ENCODE data around the gene RAD21L1.
A peak's percentile ranks its signal among the peaks of the same experiment; 100 is the strongest.

RAD21L1 gene

DNA sequence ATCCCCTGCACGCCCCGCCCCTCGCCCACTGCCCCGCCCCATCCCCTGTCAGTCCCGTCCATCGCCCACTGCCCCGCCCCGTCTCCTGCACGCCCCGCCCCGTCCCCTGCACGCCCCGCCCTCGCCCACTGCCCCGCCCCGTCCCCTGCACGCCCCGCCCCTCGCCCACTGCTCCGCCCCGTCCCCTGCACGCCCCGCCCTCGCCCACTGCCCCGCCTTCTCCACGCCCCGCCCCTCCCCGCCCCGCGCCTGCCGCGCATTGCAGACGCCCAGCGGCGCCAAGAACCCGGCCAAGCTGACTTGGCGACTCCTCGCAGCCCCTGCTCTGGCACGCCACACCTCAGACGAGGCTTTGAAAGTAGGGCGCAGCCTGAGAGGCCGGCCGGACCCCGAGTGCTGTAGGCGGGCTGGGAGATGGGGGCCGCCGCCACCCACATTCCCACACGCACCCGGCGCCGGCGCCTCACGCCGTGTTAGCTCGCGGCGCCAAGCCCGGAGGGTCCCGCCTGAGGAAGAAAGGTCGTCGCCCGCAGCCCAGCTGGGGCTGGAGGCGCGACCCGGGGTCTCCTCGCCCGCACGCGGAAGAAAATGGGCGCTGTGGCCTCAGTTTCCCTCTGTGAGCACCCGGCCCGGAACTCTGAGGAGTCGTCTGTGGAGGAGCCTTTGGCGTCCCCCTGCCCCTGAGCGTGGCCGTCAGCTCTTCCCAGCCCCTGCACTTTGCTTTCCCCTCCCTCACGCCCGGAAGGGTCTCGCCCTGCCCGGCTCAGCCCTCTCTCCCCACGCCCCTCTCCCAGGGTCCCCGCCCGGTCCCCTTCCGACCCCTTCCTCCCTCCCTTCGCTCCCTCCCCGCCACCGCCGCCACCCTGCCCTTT is at the start of gene RAD21L1:
Gene RAD21L1 (plus strand): TSS at position 262 of the 872 bp plus-strand sequence. CDS start 2,410 bp downstream, outside the sequence.
- DNase-seq (ENCODE audit: low spot score) = peak; percentile 74

DNA sequence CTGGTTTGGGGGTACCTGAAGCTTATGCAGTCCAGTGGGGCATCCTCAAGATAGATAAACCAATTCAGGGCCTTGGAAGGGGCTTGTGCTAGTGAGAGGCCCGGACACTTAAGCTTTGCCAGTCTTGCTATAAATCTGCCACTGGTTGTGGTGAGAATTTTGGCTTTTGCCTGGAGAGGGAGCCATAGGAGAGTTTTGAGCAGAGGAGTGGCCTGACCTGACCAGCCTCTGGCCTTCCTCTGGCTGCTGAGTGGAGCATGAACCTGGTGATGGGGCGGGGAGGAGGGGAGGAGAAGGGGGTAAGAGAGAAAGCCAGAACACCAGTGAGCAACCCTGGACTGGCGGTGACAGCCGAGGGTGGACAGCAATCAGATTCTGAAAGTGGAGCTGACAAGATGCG is 48.2 kb upstream of the RAD21L1 start:
- DNase-seq (ENCODE audit: low spot score) = no peak

DNA sequence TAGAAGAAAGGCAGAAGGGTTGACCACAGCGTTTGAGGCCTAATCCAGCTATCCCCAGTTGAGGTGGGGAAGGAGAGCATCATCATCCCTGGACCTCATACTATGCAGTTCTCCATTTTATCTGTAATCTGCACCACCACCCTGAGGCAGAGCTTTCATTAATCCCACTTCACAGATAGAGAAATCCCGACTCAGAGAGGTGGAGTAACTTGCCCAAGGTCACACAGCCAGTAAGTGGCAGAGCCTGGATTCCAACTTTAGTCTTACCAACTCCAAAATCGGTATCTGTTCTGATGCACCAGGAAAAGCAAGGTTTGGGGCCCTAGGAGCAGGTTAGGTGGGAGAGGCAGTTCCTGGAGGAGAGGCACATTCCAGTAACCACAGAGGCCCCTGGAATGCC is 47.7 kb upstream of the RAD21L1 start:
- DNase-seq (ENCODE audit: low spot score) = no peak

DNA sequence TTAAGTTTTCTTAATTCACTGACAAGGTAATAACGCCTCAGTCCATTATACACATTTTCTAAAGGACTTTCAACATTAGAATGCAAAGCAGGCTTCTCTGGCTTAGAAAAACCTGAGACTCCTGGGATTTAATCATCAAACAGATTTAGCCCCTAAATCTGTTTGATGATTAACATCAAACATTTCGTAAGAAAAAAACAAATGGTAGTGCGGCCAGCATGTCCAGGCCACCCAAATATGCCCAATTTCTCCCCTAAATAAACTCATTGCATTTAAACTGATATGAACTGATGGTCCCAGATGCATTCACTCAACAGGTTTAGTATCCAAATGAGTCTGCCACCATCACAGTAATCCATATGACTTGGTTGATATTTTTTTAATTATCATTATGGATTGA is 47.2 kb upstream of the RAD21L1 start:
- DNase-seq (ENCODE audit: low spot score) = no peak

DNA sequence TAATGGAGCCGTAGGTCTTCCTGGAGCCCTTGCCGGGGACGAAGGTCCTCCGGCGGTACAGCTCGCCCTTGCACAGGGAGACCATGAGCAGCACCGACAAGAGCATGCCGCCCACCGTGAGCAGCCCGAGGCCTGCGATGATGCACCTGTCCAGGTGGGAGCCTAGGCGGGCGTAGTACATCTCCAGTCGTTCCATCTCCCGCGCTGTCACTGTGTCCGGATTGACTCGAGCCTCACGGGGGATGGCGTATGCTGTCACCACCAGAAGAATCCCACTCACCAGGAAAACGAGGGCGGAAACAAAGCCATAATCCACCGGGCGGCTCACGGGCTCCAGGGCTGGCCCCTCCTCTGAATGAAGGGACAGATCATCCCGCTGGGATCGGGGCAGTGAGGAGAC is 44.9 kb upstream of the RAD21L1 start:
- DNase-seq (ENCODE audit: low spot score) = no peak

DNA sequence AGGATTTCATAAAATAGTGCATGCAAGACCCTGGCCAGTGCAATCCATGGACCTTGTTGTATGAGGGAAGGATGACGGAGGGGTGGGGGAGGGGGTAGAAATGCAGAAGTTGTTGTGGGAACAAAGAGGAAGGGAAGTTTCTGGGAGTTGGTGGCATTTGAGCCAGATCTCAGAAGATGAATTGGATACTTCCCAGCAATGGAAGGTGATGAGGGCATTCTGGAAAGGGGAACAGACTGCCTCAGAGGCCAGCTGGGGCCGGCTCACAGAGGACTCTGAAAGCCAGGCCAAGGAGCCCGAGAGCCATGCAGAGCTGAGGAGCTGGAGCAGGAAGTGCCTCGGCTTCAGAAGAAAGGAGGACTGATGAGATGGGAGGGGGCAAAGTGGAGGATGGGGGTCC is 43.7 kb upstream of the RAD21L1 start:
- no peak for DNase-seq (ENCODE audit: low spot score)

DNA sequence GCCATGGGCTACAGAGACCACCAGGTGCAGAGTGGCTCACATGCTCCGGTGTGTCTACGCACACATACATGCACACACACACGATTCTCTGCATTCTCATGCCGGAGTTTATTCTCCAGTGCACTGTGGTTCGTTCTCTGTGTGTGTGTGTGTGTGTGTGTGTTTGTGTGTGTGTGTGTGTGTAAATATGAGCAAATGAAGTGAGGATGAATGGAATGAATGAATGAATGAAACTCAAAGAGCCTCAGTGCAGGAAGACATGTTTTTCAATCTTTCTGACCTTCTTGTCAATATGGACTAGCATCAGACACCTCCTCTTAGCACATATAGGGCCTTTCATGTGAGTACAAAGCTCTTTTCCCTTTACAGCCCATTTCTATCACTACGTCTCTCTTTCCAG is 42.7 kb upstream of the RAD21L1 start:
- DNase-seq (ENCODE audit: low spot score) = no peak

DNA sequence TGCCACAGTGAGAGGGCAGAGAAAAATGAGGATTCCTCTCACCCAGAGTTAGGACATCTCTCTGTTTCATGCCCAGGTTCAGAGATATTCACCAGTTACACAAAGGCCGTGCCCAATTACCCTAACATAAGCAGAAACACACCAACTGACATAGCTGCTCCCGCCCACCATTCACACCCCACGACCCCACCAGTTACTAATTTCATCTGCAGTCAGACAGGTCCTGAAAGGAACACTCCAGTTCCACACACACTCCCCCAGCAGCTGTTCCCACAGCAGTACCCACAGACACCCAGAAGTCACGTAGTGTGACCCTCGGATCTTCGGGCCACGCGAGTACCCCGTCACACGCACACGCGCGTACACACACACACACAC is 41.6 kb upstream of the RAD21L1 start:
- no peak for DNase-seq (ENCODE audit: low spot score)

DNA sequence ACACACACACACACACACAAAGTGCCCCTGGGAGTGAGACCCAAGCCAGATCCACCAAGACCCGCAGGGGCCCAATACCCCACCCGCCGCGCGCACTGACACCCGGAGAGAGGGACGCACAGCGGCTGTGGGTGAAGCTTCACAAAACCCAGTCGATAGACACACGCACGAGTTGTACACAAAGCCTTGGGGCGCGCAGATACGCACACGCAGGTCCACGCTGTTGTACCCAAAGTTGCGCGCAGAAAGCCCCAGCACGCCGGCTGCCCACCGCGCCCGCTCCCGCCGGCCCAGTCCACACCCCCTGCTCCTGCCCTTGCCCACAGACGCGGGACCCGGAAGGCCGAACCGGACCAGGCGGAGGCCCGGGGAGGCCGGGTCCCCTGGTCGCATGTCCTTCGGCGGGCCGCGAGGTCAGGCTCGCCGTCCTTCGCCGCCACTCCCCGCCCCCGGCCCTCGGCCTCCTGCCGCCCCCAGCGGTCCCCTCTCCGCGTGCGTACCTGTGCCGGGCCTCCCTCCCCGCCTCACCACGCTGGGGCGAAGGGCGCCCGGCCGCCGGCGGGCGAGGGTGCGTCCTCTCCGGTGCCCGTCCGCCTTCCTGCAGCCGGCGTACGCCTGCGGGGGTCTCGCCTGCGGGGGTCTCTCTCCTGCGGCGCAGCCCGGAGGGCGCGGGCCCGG is 41.1 kb upstream of the RAD21L1 start, which contains the start of gene TMEM74B:
Gene TMEM74B (minus strand): TSS at position 344 of the 678 bp plus-strand sequence. CDS start 1,180 bp downstream, outside the sequence.
- no peak for DNase-seq (ENCODE audit: low spot score)

DNA sequence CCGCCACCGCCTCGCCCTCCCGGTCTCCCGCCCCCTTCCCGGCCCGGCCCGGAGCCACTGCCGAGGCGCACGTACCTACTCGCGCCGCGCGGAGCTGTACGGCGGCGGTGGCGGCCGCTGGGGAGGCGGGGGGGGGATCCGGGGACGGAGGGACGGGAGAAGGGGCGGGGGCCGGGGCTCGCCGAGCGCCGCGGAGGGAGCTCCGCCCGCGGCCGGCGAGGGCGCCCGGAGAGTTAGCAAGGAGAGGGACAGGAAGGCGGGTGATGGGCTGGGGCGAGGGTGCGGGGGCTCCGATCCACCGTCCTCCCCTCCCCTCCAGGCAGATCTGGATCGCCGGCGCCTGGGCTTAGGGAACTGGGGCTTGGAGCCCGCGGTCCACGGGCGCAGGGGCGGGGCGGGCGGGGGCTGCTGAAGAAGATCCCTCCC is 40.5 kb upstream of the RAD21L1 start:
- DNase-seq (ENCODE audit: low spot score) = no peak

DNA sequence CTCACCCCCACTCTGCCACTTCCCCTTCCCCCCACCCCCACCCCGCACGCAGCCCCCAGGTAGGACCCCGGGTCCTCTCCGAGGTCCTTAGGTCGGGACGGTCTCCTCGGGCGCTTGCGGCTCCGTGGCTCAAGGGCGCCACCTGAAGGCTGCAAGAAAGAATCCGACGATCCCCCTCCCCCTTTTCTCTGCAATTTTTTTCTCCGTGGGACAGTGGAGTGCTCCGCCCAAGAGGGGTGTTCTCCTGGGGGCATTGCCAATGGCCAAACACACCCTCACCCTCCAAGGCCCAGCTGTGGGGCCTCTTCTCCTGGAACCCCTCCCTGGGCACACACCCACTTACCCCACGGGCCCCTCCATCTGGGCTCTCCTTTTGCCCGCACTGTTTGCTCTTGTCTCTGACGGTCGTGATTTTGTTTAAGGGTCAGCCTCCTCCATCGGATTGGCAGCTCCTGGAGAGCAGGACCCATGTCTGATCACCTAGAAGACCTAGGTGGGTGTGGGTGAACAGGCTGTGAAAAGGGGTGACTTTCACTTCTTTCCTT is 40.0 kb upstream of the RAD21L1 start:
- DNase-seq (ENCODE audit: low spot score) = peak; percentile 8

DNA sequence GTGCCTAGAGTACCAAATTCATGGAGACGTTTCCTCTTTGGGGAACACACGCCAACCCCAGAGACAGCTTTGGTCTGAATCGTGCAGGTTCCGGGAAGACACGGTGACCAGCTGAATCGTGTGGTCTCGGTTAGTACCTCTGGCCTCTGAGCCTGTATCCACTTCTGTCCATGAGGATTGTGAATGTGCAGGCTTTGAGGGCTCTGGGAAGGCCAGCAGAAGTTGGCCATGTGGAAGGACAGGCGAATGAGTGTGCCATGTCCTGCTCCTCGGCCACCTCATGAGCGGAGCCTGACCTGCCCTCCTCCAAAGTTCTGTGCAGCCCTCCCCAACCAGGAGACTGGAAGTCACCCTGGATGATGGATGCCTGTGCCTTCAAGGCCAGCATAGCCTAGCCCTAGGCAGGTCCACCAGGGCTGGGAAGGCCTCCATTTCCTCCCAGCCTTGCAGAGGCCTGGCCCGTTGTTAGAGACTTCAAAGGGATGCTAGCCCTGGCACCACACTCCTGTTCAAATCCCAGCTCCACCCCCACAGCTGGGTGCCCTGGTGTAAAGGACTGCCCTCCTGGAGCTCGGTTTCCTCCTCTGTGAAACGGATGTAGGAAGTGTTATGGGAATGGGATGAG is 39.4 kb upstream of the RAD21L1 start:
- no peak for DNase-seq (ENCODE audit: low spot score)

DNA sequence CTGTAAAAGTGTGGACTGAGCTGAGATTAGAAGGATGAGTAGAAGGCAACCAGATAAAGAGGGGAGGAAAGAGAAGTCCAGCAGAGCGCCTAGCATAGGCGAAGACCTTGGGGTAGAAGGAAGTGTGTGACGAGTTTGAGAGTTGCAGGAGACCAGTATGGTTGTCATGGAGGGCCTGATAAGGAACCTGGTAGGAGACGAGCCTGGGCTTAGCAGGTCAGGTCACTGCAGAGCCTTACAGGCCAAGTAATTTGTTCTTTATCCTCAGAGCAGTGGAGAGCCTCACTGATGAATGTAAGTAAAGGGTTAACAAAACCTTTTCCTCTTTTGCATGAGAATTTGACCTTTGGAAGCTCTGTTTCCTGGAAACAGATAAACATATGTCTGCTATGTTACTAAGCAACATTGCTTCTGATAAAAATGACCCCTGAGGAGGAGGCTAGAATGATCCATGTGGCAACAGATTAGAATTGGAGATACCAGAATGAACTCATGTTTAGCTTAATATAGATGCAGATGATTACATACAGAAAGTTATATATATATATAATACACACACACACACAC is 38.2 kb upstream of the RAD21L1 start:
- no peak for DNase-seq (ENCODE audit: low spot score)

DNA sequence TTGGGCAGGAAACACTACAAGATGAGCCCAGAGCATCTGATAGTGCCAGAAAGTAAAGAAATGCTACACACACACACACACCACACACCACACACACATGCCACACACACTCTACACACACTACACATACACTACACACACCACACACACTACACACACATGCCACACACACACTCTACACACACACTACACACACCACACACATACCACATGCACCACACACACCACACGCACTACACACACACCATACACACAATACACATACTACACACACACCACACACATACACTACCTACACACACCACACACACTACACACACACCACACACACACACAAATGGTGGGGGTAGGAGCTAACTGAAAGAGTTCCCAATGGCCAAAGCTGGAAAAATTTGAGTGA is 37.5 kb upstream of the RAD21L1 start:
- DNase-seq (ENCODE audit: low spot score) = no peak

DNA sequence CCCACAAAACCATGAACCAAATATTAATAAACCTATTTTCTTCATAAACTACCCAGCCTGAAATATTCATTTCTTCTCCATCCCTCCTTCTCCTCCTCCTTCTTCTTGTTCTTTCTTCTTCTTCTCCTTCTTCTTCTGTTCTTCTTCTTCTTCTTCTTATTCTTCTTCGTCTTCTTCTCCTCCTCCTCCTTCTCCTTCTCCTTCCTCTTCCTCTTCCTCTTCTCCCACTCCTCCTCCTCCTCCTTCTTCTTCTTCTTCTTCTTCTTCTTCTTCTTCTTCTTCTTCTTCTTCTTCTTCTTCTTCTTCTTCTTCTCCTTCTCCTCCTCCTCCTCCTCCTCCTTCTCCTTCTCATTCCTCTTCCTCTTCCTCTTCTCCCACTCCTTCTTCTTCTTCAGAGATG is 36.0 kb upstream of the RAD21L1 start:
- no peak for DNase-seq (ENCODE audit: low spot score)

DNA sequence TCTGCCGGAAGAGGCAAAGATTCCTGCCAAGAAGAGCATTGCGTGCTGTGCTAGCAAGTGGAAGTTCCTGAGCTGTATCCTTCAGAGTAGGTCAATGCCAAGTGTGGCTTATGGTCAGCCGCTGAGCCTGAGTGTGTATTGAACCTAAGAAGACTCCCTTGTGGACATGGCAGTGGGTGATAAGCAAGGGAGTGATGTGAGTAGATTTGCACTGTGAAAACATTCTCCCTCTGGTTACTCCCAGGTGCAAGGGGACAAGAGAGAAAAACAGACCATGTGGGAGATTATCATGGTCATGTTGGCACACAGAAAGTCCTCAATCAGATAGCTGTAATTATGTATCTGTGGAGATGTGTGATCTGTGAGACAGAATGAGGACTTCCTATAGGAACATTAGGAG is 35.0 kb upstream of the RAD21L1 start:
- no peak for DNase-seq (ENCODE audit: low spot score)

DNA sequence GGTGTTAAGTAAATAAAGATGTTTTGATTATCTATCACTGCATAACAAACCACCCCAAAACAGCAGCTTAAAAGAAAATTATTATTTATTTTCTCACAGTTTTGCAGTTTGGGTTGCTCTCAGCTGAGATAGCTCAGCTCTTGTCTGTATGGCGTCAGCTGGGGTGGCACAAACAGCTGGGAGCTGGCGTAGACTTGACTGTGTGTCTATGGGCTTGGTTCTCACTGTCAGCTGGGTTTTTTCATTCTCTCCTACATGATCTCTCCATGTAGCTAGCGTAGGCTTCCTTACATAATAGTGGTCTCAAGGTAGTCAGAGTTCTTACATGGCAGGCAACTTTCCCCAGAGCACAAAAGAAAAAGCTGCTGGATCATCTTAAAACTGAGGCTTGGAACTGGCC is 34.5 kb upstream of the RAD21L1 start:
- DNase-seq (ENCODE audit: low spot score) = no peak

DNA sequence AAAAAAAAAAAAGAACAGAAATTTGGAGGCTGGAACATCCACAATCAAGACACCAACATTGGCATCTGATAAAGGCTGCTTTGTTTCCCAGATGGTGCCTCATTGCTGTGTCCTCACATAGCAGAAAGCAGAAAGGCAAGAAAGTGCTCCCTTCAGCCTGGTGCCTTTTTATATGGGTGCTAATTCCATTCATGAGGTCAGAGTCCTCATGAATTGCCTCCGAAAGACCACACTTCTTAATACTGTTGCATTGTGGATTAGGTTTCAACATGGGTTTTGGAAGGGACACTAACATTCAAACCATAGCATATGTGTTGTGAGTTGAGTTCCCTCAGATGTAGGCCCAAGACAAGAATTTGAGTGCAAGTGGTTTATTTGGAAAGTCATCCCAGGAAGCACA is 30.6 kb upstream of the RAD21L1 start:
- no peak for DNase-seq (ENCODE audit: low spot score)

DNA sequence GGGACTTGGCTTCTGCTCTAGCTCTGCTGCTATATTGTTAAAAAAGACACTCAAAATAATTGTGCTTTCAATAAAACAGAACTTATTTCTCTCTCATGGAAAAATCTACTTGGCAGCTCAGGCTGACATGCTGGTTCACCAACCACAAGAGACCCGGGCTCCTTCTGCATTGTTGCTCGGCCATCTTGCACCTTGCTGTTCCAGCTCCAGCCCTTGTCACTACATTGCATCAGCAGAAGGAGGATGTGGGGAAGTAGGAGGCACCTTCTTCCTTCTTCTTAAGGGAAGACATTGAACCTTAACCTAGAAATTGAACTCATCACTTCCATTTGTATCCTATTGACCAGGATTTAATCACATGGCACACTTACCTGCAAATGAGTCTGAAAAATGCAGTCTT is 29.2 kb upstream of the RAD21L1 start:
- no peak for DNase-seq (ENCODE audit: low spot score)

DNA sequence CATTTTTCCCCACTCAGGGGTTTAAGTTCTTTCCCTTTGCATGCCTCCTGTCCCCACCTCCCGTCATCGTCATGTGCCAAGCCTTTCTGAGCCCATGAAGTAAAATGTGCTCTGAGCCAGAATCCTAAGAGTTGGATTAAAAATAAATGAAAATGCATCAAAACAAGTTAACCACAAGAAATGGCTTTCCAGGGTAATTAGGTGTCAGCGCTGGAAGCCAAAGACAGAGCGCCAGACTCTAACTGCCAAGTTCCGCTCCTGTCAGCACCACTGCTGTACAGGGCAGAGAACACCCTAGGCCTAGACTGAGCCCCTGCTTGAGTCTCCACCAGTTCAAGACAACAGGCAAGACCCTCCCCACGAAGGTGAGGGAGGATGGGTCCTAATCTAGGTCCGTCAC is 28.0 kb upstream of the RAD21L1 start:
- no peak for DNase-seq (ENCODE audit: low spot score)

DNA sequence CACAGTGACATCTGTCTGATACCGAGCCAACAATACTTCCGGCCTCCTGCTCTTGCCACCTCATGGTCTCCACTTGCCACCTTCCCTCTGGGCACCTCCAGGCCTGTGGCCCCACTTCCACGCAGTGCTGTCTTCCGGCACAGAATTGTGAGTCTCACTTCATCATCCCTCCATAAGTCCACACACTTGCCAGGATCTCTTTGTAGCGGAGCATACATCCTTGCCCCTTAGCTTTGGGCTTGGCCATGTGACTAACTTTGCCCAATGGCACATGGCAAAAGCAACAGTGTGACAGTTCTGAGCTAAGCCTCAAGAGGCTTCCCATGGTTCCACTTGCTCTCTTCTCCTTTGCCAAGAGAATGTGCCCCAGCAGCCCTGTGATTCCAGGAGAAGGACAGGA is 27.1 kb upstream of the RAD21L1 start:
- no peak for DNase-seq (ENCODE audit: low spot score)

DNA sequence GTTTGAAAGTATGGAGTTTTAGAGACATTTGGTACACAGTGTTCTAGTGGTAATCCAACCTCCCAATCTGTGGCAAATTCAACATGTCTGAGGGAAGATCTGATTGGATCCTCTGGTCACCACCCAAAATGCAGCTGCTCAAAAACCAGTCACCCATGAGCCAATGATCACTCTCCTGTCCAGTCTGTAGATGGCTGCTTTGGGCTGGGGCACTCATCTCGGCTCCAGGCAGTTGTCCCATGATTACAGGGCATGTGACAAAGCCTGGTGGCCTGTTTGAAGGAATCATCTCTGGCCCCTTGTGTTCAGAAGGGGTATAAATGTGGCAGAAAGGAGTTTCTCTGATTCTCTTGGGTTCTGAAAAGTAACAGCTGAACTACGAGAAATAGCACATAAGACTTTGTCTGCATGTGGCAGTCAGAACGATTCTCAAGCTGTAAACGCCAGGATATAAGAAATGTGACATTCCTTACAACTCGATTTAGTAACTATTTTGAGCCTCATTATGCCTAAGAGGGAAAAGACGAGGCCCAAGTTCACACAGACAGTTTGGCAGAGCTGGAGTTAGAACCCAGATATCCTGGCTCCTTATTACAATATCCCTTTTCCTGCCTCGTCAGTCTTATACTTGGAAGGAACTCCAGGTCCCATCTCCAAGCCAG is 26.5 kb upstream of the RAD21L1 start:
- DNase-seq (ENCODE audit: low spot score) = no peak

Measured in CD4-positive, alpha-beta T cell treated with Interleukin-15 for 4 hours (primary cell).